SK-N-MC (cell line): ENCODE measurements around the gene GRIK3.

Source experiments
- EZH2 ChIP-seq: fragments of 200-600 bp; sonication (generic); IDR thresholded peaks from one replicate; pipeline ENCODE4 v1.6.1; 2017; ENCODE audit warnings: antibody characterized with exemption
- FOXP2 ChIP-seq: optimal IDR thresholded peaks from 2 replicates; pipeline ENCODE3; 2011; ENCODE audit warnings: mild to moderate bottlenecking, moderate library complexity; ENCODE audit not compliant: insufficient read depth; ENCODE audit errors: extremely low read length, control extremely low read depth
- POLR2AphosphoS5 ChIP-seq: IDR thresholded peaks from 2 replicates; pipeline ENCODE4 v1.6.1; 2012; ENCODE audit warnings: mild to moderate bottlenecking, low read depth, low read length, borderline replicate concordance

DNA sequence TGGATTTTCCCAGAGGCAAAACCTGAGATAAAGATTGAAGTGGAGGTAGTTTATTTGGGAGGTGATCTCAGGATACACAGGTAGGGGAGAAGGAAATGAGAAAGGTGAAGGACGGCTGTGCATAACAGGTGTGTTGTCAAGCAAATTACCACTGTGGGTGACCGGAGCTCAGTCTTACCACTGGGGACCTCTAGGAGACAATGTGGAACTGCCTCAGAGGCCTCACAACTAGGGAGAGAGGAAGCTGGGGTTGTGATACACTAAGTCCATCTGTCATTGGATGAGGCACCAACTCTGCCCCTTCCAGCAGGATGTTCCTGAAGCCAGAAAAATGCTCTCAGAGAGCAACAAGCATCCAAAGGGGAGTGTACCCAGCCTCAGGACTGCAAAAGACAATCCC lies 32.6 kb downstream of the GRIK3 start:
- no peak for TF ChIP-seq EZH2
- TF ChIP-seq FOXP2: no peak
- TF ChIP-seq POLR2AphosphoS5: no peak
